GM18907 (cell line): Measurements from ENCODE around the gene DAB2IP.

Experiments
- ATAC-seq: cut with Tn5 transposase; IDR thresholded peaks from one replicate; pipeline ENCODE4 v1.9.1; 2021; ENCODE audit warnings: mild to moderate bottlenecking, moderate library complexity; ENCODE audit not compliant: unreplicated experiment

Gene DAB2IP

GRCh38 chr9:121755581-121755980 lies 104.1 kb downstream of the DAB2IP start:
- ATAC-seq: no peak

- no peak for ATAC-seq
Measured at GRCh38 chr9:121756474-121757280, 105.2 kb downstream of the DAB2IP start.

- ATAC-seq: no peak
Measured at GRCh38 chr9:121757281-121757585, 105.8 kb downstream of the DAB2IP start.

GRCh38 chr9:121758693-121759092 lies 107.3 kb downstream of the DAB2IP start:
- no peak for ATAC-seq

GRCh38 chr9:121759996-121760395 lies 108.6 kb downstream of the DAB2IP start:
- ATAC-seq: no peak

GRCh38 chr9:121760571-121760970 lies 109.1 kb downstream of the DAB2IP start:
- no peak for ATAC-seq

- ATAC-seq: no peak
Measured at GRCh38 chr9:121763131-121763530, 111.7 kb downstream of the DAB2IP start.

GRCh38 chr9:121763561-121764370 lies 112.3 kb downstream of the DAB2IP start:
- no peak for ATAC-seq

- ATAC-seq: no peak
Measured at GRCh38 chr9:121764371-121764730, 112.9 kb downstream of the DAB2IP start.

- ATAC-seq: no peak
Measured at GRCh38 chr9:121765021-121765950, 113.9 kb downstream of the DAB2IP start.

GRCh38 chr9:121766081-121766683 lies 114.7 kb downstream of the DAB2IP start:
- ATAC-seq: no peak

- ATAC-seq: no peak
Measured at GRCh38 chr9:121767171-121767769, 115.8 kb downstream of the DAB2IP start.

- ATAC-seq: no peak
Measured at GRCh38 chr9:121768416-121769015, 117.1 kb downstream of the DAB2IP start.

- no peak for ATAC-seq
Measured at GRCh38 chr9:121769939-121770338, 118.5 kb downstream of the DAB2IP start.

- ATAC-seq: no peak
Measured at GRCh38 chr9:121770415-121771273, 119.2 kb downstream of the DAB2IP start.

GRCh38 chr9:121771418-121771817 lies 120.0 kb downstream of the DAB2IP start:
- no peak for ATAC-seq

GRCh38 chr9:121771851-121772599 lies 120.6 kb downstream of the DAB2IP start:
- no peak for ATAC-seq

- no peak for ATAC-seq
Measured at GRCh38 chr9:121772600-121773285, 121.3 kb downstream of the DAB2IP start.
